Measurements from ENCODE around the gene RYR1.

Gene RYR1

DNA sequence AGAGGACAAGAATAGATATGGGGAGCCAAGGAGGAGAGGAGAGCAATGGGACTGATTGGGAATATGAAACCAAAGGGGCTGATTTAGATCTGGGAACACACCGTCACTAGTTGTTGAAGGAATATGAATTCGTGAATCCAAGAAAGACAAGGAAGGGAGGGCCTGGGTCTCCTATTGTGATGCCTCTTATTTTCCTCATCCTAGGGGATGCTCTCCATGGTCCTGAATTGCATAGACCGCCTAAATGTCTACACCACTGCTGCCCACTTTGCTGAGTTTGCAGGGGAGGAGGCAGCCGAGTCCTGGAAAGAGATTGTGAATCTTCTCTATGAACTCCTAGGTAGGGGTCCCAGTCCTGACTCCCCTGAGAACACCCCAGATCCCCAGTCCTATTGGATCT, 21.5 kb downstream of the RYR1 start:
- Histone ChIP-seq H4K20me1 (ENCODE audit: low read depth, low read length) (no peaks in the 10 kb centered on the region), H3F3A (ENCODE audit: insufficient read depth) (no peaks in the 10 kb centered on the region), H3K27me3 (ENCODE audit: low read length) (no peaks in the 10 kb centered on the region), H3K9ac (ENCODE audit: low read length) (no peak overlapping the region), H3K9me2 (replicated peaks; ENCODE audit: insufficient read depth, low read length) (no peaks in the 10 kb centered on the region), H3K27ac (ENCODE audit: low read depth, low read length) (no peak overlapping the region), H3K79me2 (ENCODE audit: insufficient read depth, low read length) (no peaks in the 10 kb centered on the region), H3K4me2 (ENCODE audit: low read depth, low read length, poor library complexity, severe bottlenecking) (no peak overlapping the region), H3K36me3 (ENCODE audit: low read length) (no peaks in the 10 kb centered on the region), H3K9me3 (ENCODE audit: insufficient read depth, low read length) (no peaks in the 10 kb centered on the region), H2AFZ (ENCODE audit: low read depth, low read length, severe bottlenecking) (no peak overlapping the region), H3K4me3 (ENCODE audit: insufficient read depth, low read length, poor library complexity, severe bottlenecking) (no peak overlapping the region)
- TF ChIP-seq EZH2phosphoT487 (conservative IDR thresholded peaks at IDR 0.05; ENCODE audit: low read length): no peak
- TF ChIP-seq, protein P1, sequence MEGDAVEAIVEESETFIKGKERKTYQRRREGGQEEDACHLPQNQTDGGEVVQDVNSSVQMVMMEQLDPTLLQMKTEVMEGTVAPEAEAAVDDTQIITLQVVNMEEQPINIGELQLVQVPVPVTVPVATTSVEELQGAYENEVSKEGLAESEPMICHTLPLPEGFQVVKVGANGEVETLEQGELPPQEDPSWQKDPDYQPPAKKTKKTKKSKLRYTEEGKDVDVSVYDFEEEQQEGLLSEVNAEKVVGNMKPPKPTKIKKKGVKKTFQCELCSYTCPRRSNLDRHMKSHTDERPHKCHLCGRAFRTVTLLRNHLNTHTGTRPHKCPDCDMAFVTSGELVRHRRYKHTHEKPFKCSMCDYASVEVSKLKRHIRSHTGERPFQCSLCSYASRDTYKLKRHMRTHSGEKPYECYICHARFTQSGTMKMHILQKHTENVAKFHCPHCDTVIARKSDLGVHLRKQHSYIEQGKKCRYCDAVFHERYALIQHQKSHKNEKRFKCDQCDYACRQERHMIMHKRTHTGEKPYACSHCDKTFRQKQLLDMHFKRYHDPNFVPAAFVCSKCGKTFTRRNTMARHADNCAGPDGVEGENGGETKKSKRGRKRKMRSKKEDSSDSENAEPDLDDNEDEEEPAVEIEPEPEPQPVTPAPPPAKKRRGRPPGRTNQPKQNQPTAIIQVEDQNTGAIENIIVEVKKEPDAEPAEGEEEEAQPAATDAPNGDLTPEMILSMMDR (IDR thresholded peaks at IDR 0.05; ENCODE audit: insufficient read depth, low read length, poor library complexity, severe bottlenecking): no peak

DNA sequence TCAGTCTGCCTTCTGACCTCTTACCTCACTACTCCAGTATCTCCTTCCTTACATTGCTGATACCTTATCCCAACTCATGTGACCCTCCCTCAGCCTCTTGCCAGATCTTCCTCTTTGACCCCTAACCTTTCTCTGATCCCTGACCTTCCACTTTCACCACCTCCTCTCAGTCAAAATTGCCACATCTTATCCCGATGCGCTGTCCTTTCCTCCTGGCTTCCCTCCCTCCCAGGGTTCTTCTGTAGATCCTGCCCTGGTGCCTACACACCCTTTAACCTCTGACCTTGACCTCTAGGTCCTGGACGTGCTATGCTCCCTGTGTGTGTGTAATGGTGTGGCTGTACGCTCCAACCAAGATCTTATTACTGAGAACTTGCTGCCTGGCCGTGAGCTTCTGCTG, 23.7 kb downstream of the RYR1 start:
- H3K4me2 ChIP-seq (ENCODE audit: low read depth, low read length, poor library complexity, severe bottlenecking): no peak overlapping the region
- no peak overlapping the region for H3K9ac ChIP-seq (ENCODE audit: low read length)
- no peaks in the 10 kb centered on the region for H3F3A ChIP-seq (ENCODE audit: insufficient read depth)
- TF ChIP-seq EZH2phosphoT487 (conservative IDR thresholded peaks at IDR 0.05; ENCODE audit: low read length): no peak
- TF ChIP-seq, protein P1 (IDR thresholded peaks at IDR 0.05; ENCODE audit: insufficient read depth, low read length, poor library complexity, severe bottlenecking): no peak
- no peak overlapping the region for H3K4me3 ChIP-seq (ENCODE audit: insufficient read depth, low read length, poor library complexity, severe bottlenecking)
- H3K9me3 ChIP-seq (ENCODE audit: insufficient read depth, low read length): no peaks in the 10 kb centered on the region
- H3K9me2 ChIP-seq (replicated peaks; ENCODE audit: insufficient read depth, low read length): no peaks in the 10 kb centered on the region
- H4K20me1 ChIP-seq (ENCODE audit: low read depth, low read length): no peaks in the 10 kb centered on the region
- no peaks in the 10 kb centered on the region for H3K36me3 ChIP-seq (ENCODE audit: low read length)
- no peak overlapping the region for H3K27ac ChIP-seq (ENCODE audit: low read depth, low read length)
- H2AFZ ChIP-seq (ENCODE audit: low read depth, low read length, severe bottlenecking): no peak overlapping the region
- no peaks in the 10 kb centered on the region for H3K79me2 ChIP-seq (ENCODE audit: insufficient read depth, low read length)
- H3K27me3 ChIP-seq (ENCODE audit: low read length): no peaks in the 10 kb centered on the region

DNA sequence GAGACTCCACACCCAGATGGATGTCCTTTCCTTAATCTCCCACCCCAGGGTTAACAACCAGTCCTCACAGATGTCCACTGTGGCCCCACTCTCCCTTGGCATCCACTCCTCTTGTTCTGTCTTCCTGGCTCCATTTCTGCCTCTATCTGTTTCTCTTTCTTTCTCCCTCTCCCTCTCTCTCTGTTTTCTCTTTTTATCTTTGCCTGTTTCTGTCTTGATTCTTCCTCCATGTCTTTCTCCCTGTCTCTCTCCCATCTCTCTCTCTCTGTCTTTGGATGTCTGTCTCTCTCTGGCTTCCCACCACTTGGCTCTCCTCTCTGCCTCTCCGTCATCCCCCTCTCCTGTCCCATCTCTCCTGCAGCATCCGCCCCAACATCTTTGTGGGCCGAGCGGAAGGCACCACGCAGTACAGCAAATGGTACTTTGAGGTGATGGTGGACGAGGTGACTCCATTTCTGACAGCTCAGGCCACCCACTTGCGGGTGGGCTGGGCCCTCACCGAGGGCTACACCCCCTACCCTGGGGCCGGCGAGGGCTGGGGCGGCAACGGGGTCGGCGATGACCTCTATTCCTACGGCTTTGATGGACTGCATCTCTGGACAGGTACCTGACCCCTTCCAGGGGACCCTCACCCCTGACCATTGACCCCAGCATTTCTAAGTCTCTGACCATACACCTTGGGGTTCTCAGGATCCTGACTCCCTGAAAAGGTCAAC, 24.4 kb downstream of the RYR1 start:
- H3K27me3 ChIP-seq (ENCODE audit: low read length): no peaks in the 10 kb centered on the region
- H3K4me3 ChIP-seq (ENCODE audit: insufficient read depth, low read length, poor library complexity, severe bottlenecking): no peak overlapping the region
- H3F3A ChIP-seq (ENCODE audit: insufficient read depth): no peaks in the 10 kb centered on the region
- H2AFZ ChIP-seq (ENCODE audit: low read depth, low read length, severe bottlenecking): no peak overlapping the region
- H3K9me3 ChIP-seq (ENCODE audit: insufficient read depth, low read length): no peaks in the 10 kb centered on the region
- H3K4me2 ChIP-seq (ENCODE audit: low read depth, low read length, poor library complexity, severe bottlenecking): no peak overlapping the region
- no peak for TF ChIP-seq EZH2phosphoT487 (conservative IDR thresholded peaks at IDR 0.05; ENCODE audit: low read length)
- TF ChIP-seq, protein P1 (IDR thresholded peaks at IDR 0.05; ENCODE audit: insufficient read depth, low read length, poor library complexity, severe bottlenecking): no peak
- H3K79me2 ChIP-seq (ENCODE audit: insufficient read depth, low read length): no peaks in the 10 kb centered on the region
- no peaks in the 10 kb centered on the region for H4K20me1 ChIP-seq (ENCODE audit: low read depth, low read length)
- H3K36me3 ChIP-seq (ENCODE audit: low read length): no peaks in the 10 kb centered on the region
- no peak overlapping the region for H3K27ac ChIP-seq (ENCODE audit: low read depth, low read length)
- H3K9me2 ChIP-seq (replicated peaks; ENCODE audit: insufficient read depth, low read length): no peaks in the 10 kb centered on the region
- no peak overlapping the region for H3K9ac ChIP-seq (ENCODE audit: low read length)

All from SU-DHL-6 (cell line).